Measurements from ENCODE around the gene GNAI3.
A peak's percentile ranks its signal among the peaks of the same experiment; 100 is the strongest.

The GNAI3 gene

GRCh38 chr1:109548321-109549267 is at the start of gene GNAI3:
Gene GNAI3, plus strand, starts transcription at chr1:109548615. Its CDS starts 106 bp downstream, at chr1:109548721.
- peak; percentile 68 for DNase-seq

GRCh38 chr1:109499081-109499480 is 49.3 kb upstream of the GNAI3 start:
- DNase-seq: no peak

GRCh38 chr1:109499661-109500536 is 48.5 kb upstream of the GNAI3 start:
- no peak for DNase-seq

GRCh38 chr1:109500941-109501381 is 47.5 kb upstream of the GNAI3 start:
- no peak for DNase-seq

- no peak for DNase-seq
Measured at GRCh38 chr1:109501644-109502363, 46.6 kb upstream of the GNAI3 start.

- no peak for DNase-seq
Measured at GRCh38 chr1:109502364-109502851, 46.0 kb upstream of the GNAI3 start.

- no peak for DNase-seq
Measured at GRCh38 chr1:109503935-109504334, 44.5 kb upstream of the GNAI3 start.

- DNase-seq: no peak
Measured at GRCh38 chr1:109504974-109505373, 43.4 kb upstream of the GNAI3 start.

- no peak for DNase-seq
Measured at GRCh38 chr1:109508001-109508872, 40.2 kb upstream of the GNAI3 start.

GRCh38 chr1:109508873-109509175 is 39.6 kb upstream of the GNAI3 start:
- DNase-seq: no peak

GRCh38 chr1:109509176-109510134 is 39.0 kb upstream of the GNAI3 start, which contains the start of gene AMIGO1:
Gene AMIGO1, minus strand, starts transcription at chr1:109509727. Its CDS starts 815 bp downstream, at chr1:109508912.
- no peak for DNase-seq

- no peak for DNase-seq
Measured at GRCh38 chr1:109513110-109513710, 35.2 kb upstream of the GNAI3 start.

GRCh38 chr1:109514846-109515245 is 33.6 kb upstream of the GNAI3 start:
- DNase-seq: no peak

- no peak for DNase-seq
Measured at GRCh38 chr1:109516872-109517271, 31.5 kb upstream of the GNAI3 start.

- DNase-seq: no peak
Measured at GRCh38 chr1:109517337-109517736, 31.1 kb upstream of the GNAI3 start.

- no peak for DNase-seq
Measured at GRCh38 chr1:109521002-109521951, 27.1 kb upstream of the GNAI3 start.

GRCh38 chr1:109522026-109522425 is 26.4 kb upstream of the GNAI3 start:
- DNase-seq: no peak

GRCh38 chr1:109523706-109524105 is 24.7 kb upstream of the GNAI3 start:
- no peak for DNase-seq

Measured in NCI-H524 treated with DMSO at 0.1 percent for 48 hours (cell line).